Non-pigmented ciliary epithelial cell (primary cell): Measurements from ENCODE around the gene NRG3.

Experiments
- DNase-seq: peaks from one replicate; pipeline ENCODE4 v3.0.0-alpha.2; 2010; ENCODE audit warnings: low read depth

NRG3 gene

GRCh38 chr10:82492647-82493046, 617.7 kb downstream of the NRG3 start:
- no peak for DNase-seq

- DNase-seq = no peak
Measured at GRCh38 chr10:82496114-82496513, 621.1 kb downstream of the NRG3 start.

- no peak for DNase-seq
Measured at GRCh38 chr10:82497439-82497838, 622.4 kb downstream of the NRG3 start.

GRCh38 chr10:82498976-82499375, 624.0 kb downstream of the NRG3 start:
- DNase-seq = no peak

- DNase-seq = no peak
Measured at GRCh38 chr10:82505009-82505408, 630.0 kb downstream of the NRG3 start.

- no peak for DNase-seq
Measured at GRCh38 chr10:82506680-82507376, 631.8 kb downstream of the NRG3 start.

- no peak for DNase-seq
Measured at GRCh38 chr10:82515256-82515655, 640.3 kb downstream of the NRG3 start.

- no peak for DNase-seq
Measured at GRCh38 chr10:82529062-82529461, 654.1 kb downstream of the NRG3 start.

GRCh38 chr10:82535457-82535856, 660.5 kb downstream of the NRG3 start:
- DNase-seq = no peak

GRCh38 chr10:82536668-82537067, 661.7 kb downstream of the NRG3 start:
- DNase-seq = no peak

GRCh38 chr10:82538272-82538671, 663.3 kb downstream of the NRG3 start:
- DNase-seq = no peak

GRCh38 chr10:82543631-82544030, 668.6 kb downstream of the NRG3 start:
- DNase-seq = no peak

- DNase-seq = no peak
Measured at GRCh38 chr10:82544377-82544776, 669.4 kb downstream of the NRG3 start.

- no peak for DNase-seq
Measured at GRCh38 chr10:82551506-82551905, 676.5 kb downstream of the NRG3 start.

GRCh38 chr10:82552267-82552666, 677.3 kb downstream of the NRG3 start:
- no peak for DNase-seq

GRCh38 chr10:82554381-82554780, 679.4 kb downstream of the NRG3 start:
- DNase-seq = no peak

- DNase-seq = no peak
Measured at GRCh38 chr10:82558014-82558607, 683.1 kb downstream of the NRG3 start.

GRCh38 chr10:82564353-82565196, 689.6 kb downstream of the NRG3 start:
- no peak for DNase-seq

GRCh38 chr10:82565197-82565575, 690.2 kb downstream of the NRG3 start:
- no peak for DNase-seq

- DNase-seq = no peak
Measured at GRCh38 chr10:82572744-82573143, 697.8 kb downstream of the NRG3 start.

GRCh38 chr10:82574081-82574480, 699.1 kb downstream of the NRG3 start:
- no peak for DNase-seq

- no peak for DNase-seq
Measured at GRCh38 chr10:82575318-82575717, 700.3 kb downstream of the NRG3 start.

GRCh38 chr10:82576093-82576492, 701.1 kb downstream of the NRG3 start:
- no peak for DNase-seq
